ENCODE measurements around the gene MNX1.

The MNX1 gene

DNA sequence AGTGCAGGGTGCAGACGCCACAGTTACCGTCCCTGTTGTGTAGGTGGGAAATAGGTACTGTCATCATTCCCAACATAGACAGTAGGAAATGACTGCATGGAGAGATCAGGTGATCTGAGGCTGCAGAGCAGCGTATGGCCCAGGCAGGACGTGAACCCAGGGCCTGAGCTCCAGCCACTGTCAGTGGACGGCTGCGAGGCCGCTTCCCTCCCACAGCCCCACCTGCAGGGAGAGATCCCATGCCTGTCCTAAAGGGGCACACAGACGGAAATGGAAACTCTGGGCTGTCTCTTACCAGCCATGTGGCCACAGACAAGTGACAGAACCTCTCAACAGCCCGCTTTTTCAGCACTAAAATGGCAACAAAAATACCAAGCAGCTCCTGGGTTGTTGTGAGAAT is 44.5 kb upstream of the MNX1 start:
- no peak overlapping the region for H3K4me3 ChIP-seq (ENCODE audit: low read length)
- TF ChIP-seq, protein P1, sequence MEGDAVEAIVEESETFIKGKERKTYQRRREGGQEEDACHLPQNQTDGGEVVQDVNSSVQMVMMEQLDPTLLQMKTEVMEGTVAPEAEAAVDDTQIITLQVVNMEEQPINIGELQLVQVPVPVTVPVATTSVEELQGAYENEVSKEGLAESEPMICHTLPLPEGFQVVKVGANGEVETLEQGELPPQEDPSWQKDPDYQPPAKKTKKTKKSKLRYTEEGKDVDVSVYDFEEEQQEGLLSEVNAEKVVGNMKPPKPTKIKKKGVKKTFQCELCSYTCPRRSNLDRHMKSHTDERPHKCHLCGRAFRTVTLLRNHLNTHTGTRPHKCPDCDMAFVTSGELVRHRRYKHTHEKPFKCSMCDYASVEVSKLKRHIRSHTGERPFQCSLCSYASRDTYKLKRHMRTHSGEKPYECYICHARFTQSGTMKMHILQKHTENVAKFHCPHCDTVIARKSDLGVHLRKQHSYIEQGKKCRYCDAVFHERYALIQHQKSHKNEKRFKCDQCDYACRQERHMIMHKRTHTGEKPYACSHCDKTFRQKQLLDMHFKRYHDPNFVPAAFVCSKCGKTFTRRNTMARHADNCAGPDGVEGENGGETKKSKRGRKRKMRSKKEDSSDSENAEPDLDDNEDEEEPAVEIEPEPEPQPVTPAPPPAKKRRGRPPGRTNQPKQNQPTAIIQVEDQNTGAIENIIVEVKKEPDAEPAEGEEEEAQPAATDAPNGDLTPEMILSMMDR (conservative IDR thresholded peaks at IDR 0.05; ENCODE audit: low read length): no peak
- DNase-seq (ENCODE audit: low read depth): no peak

DNA sequence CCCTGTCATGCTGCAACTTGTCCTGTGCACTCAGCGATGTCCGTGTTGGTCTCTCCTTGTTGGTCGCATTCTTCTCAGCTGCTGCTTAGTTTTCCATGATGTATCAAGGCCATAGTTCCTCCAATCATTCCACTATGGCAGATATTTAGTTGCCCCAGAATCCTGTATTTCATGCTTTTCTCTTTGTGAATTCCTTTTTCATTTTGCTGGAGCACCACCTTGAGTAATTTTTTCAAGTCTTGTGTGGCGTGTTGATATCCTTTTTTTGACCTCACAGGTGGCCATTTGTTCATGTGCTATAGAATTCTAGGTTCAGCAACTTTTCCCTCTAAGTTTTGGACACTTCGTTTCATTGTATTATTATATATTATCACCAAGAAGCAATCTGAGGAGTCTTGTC is 42.7 kb upstream of the MNX1 start:
- no peak for DNase-seq (ENCODE audit: low read depth)
- H3K4me3 ChIP-seq (ENCODE audit: low read length): no peak overlapping the region
- TF ChIP-seq, protein P1 (conservative IDR thresholded peaks at IDR 0.05; ENCODE audit: low read length): no peak

DNA sequence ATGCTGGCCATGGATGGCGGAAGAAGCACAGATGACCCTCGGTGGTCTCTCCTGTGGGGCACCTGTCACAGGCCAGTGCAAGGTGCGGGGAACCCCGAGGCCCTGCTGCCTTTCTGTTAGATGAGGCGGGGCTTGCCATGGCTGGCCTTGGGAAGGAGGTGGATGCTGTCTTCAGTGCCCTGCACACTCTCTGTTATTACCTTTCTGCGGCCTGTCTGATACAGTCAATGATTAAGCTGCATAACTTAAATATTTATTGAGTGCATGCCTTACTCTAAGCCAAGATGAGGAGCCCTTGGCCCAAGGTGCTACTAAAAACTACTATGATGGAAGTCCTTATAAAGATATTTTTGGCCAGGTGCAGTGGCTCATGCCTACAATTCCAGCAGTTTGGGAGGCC is 36.7 kb upstream of the MNX1 start:
- no peak overlapping the region for H3K4me3 ChIP-seq (ENCODE audit: low read length)
- TF ChIP-seq, protein P1 (conservative IDR thresholded peaks at IDR 0.05; ENCODE audit: low read length): no peak
- DNase-seq (ENCODE audit: low read depth): no peak

DNA sequence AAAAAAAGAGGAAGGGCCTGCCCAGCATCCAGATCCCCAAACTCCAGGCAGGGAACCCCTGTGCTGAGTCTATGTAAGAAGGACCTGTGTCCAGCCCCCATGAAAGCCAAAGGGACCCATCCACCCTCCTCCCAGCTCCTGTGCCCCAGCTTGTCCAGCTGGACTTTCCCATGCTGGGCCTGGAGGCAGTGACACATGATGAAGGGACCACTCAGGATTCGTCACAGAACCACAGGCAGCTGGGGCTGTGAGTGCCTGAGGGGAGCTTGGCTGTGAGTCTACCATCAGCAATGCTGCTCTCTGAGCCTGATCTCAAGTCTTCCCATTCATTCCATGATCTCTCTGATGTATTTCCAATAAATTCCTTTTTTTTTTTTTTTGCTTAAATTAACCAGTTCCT is 36.2 kb upstream of the MNX1 start:
- DNase-seq (ENCODE audit: low read depth): peak; percentile 92
- TF ChIP-seq, protein P1 (conservative IDR thresholded peaks at IDR 0.05; ENCODE audit: low read length): no peak
- no peak overlapping the region for H3K4me3 ChIP-seq (ENCODE audit: low read length)

DNA sequence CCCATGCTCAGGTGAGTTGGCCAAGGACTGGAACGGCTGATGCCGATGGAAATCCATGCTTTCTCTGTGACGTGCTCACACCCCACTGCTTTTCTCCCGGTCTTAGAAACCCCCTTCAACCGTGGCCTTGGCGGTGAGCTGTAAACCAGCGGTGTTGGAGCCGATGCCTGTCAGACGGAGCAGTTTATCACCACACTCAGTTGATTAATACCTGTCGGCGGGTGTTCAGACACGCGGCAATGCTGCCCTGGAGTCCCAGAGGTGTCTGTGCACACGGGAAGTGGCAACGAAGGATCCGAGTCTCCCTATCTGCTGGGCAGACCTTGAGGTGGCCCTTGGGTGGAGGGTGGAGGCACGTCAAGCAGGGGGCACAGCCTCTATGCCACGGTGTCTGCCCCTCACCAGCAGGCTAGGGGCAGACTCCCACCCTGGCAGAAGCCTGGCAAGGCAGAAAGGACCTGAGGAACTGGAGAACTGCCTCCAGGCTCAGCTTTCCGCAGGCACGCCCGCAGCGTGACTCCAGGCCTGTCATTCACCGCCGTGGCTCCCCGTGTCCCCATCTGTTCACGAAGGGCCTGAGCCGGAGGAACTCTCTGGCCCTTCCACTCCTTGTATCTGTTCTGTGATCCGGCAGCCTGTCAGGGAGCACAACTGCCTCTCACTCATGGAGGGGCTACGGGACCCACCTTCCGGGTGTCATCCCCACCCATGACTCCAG is 34.6 kb upstream of the MNX1 start:
- TF ChIP-seq, protein P1 (conservative IDR thresholded peaks at IDR 0.05; ENCODE audit: low read length): no peak
- no peak overlapping the region for H3K4me3 ChIP-seq (ENCODE audit: low read length)
- no peak for DNase-seq (ENCODE audit: low read depth)

DNA sequence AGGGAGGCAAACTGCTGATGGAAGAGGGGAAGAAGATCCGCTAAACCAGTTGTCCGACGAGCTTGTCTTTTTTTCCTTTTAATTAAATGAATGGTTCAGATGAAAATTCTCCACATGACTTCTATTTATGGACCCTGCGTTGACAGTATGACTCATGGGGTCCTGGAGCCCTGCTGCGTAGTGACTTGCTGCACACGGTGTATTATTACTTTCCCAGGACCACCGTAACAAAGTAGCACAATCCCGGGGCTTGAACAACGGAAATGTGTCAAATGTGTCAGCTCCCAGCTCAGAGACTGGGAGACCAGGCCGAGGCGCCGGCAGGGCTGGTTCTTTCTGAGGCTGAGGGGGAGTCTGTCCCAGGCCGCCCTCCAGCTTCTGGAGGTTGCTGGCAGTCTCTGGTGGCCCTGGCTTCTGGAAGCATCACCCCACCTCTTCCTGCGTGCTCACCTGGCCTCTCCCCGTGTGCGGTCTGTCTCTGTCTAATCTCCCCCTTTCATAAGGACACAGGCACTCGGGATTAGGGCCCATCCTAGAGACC is 33.8 kb upstream of the MNX1 start:
- no peak for DNase-seq (ENCODE audit: low read depth)
- H3K4me3 ChIP-seq (ENCODE audit: low read length): no peak overlapping the region
- TF ChIP-seq, protein P1 (conservative IDR thresholded peaks at IDR 0.05; ENCODE audit: low read length): no peak

DNA sequence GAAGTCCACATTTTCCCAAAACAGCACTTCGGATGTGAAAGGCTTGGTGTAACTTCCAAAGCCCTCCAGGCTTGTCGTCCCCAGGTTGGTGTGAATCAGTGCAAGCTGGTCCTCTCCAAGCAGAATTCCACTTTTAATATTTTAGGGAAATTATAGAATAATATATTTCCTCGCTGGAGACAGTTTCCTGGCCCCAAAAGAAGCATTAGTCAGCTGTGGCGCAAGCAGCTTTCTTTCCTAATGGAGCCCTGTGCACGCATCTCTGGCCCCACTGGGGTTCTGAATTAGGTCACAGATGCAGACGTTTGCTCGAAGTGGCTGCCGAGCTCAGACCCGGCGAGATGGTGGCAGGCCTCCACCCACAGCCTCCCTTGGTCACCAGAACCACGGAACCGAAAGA is 33.3 kb upstream of the MNX1 start:
- H3K4me3 ChIP-seq (ENCODE audit: low read length): no peak overlapping the region
- DNase-seq (ENCODE audit: low read depth): peak; percentile 87

More for the DNA sequence above, 33.3 kb upstream of the MNX1 start:
- TF ChIP-seq, protein P1 (conservative IDR thresholded peaks at IDR 0.05; ENCODE audit: low read length): no peak
